ENCODE results near the gene COPS3.

- TF ChIP-seq POLR2AphosphoS5 (IDR thresholded peaks at IDR 0.05) = no peak
- TF ChIP-seq CTCF (IDR thresholded peaks at IDR 0.05) = no peak
- TF ChIP-seq POLR2A (IDR thresholded peaks at IDR 0.05) = no peak
Observed at GRCh38 chr17:17243163-17243562, 37.9 kb downstream of the COPS3 start.
